Neural cell (in vitro differentiated cells): Measurements from ENCODE around the gene YIPF5. TPM values are rescaled to one million over a fixed set of nuclear protein-coding genes. Genes with fewer than 3 reads are reported as not detected.

Experiments
- H2AFZ ChIP-seq: fragments of 200-600, 300-800 bp; sonication (generic), shearing (Covaris generic); 2 replicates; pipeline ENCODE4 v1.6.0; 2014; ENCODE audit warnings: low read depth, mild to moderate bottlenecking, antibody characterized with exemption, low read length, moderate library complexity
- H3F3A ChIP-seq: fragments of 200-600 bp; shearing (Covaris generic); 2 replicates; pipeline ENCODE4 v1.6.1; 2016; ENCODE audit warnings: mild to moderate bottlenecking, moderate library complexity, mixed read lengths, antibody characterized with exemption, low read length; ENCODE audit not compliant: insufficient read depth, poor library complexity, severe bottlenecking
- H3K27ac ChIP-seq: fragments of 200-600, 300-800 bp; sonication (generic), shearing (Covaris generic); 2 replicates; pipeline ENCODE4 v1.5.1; 2014; ENCODE audit warnings: mild to moderate bottlenecking, low read length, moderate library complexity
- H3K27me3 ChIP-seq: fragments of 300-800, 200-600 bp; sonication (generic), shearing (Covaris generic); 2 replicates; pipeline ENCODE4 v1.6.0; 2014; ENCODE audit warnings: mild to moderate bottlenecking, low read depth, low read length, moderate library complexity; ENCODE audit not compliant: insufficient read depth
- H3K36me3 ChIP-seq: fragments of 300-800, 200-600 bp; sonication (generic), shearing (Covaris generic); 2 replicates; pipeline ENCODE4 v1.5.1; 2014; ENCODE audit warnings: mild to moderate bottlenecking, antibody characterized with exemption, low read length, moderate library complexity; ENCODE audit not compliant: insufficient read depth
- H3K4me2 ChIP-seq: fragments of 300-800, 200-600 bp; sonication (generic), shearing (Covaris generic); 2 replicates; pipeline ENCODE4 v1.6.0; 2014; ENCODE audit warnings: mild to moderate bottlenecking, low read length
- H3K4me3 ChIP-seq: fragments of 300-800, 200-600 bp; sonication (generic), shearing (Covaris generic); 2 replicates; pipeline ENCODE4 v1.5.1; 2014; ENCODE audit warnings: mild to moderate bottlenecking, low read length, moderate library complexity
- H3K79me2 ChIP-seq: fragments of 200-600 bp; shearing (Covaris generic); replicated peaks from 2 replicates; pipeline ENCODE4 v1.6.0; 2014; ENCODE audit warnings: mild to moderate bottlenecking, low read length, moderate library complexity; ENCODE audit not compliant: insufficient read depth
- H3K9ac ChIP-seq: fragments of 300-800, 200-600 bp; sonication (generic), shearing (Covaris generic); 2 replicates; pipeline ENCODE4 v1.6.1; 2016; ENCODE audit warnings: mild to moderate bottlenecking, low read length, mixed read lengths
- H3K9me2 ChIP-seq: fragments of 200-600 bp; shearing (Covaris generic); 2 replicates; pipeline ENCODE4 v1.6.1; 2016; ENCODE audit warnings: mild to moderate bottlenecking, low read length, mixed read lengths; ENCODE audit not compliant: insufficient read depth
- H3K9me3 ChIP-seq: fragments of 200-600, 300-800 bp; sonication (generic), shearing (Covaris generic); 2 replicates; pipeline ENCODE4 v1.6.1; 2016; ENCODE audit warnings: mild to moderate bottlenecking, mixed run types, low read length, moderate library complexity, mixed read lengths
- H4K20me1 ChIP-seq: fragments of 200-600 bp; shearing (Covaris generic); 2 replicates; pipeline ENCODE4 v1.6.1; 2016; ENCODE audit warnings: mild to moderate bottlenecking, mixed run types; ENCODE audit not compliant: insufficient read depth
- EP300 ChIP-seq: fragments of 450-650 bp; conservative IDR thresholded peaks from 2 replicates; pipeline ENCODE4 v1.6.1; 2014; ENCODE audit warnings: antibody characterized with exemption, mild to moderate bottlenecking, moderate library complexity; ENCODE audit not compliant: poor library complexity, severe bottlenecking
- EZH2 ChIP-seq: fragments of 200-600, 300-800 bp; shearing (Covaris generic), sonication (generic); IDR thresholded peaks from 2 replicates; pipeline ENCODE4 v1.6.1; 2014; ENCODE audit warnings: antibody characterized with exemption, low read length, borderline replicate concordance, mild to moderate bottlenecking; ENCODE audit not compliant: insufficient read depth, poor library complexity, severe bottlenecking
- MXI1 ChIP-seq: fragments of 450-650 bp; conservative IDR thresholded peaks from 2 replicates; pipeline ENCODE4 v1.6.1; 2014; ENCODE audit warnings: antibody characterized with exemption, mild to moderate bottlenecking; ENCODE audit not compliant: poor library complexity, severe bottlenecking
- POLR2AphosphoS5 ChIP-seq: IDR thresholded peaks from 2 replicates; pipeline ENCODE4 v1.6.1; 2012
- RAD21 ChIP-seq: fragments of 450-650 bp; conservative IDR thresholded peaks from 2 replicates; pipeline ENCODE4 v1.6.1; 2014; ENCODE audit warnings: antibody characterized with exemption, mild to moderate bottlenecking, moderate library complexity
- REST ChIP-seq: IDR thresholded peaks from 2 replicates; pipeline ENCODE4 v1.6.1; 2012; ENCODE audit warnings: borderline replicate concordance
- SMC3 ChIP-seq: fragments of 450-650 bp; conservative IDR thresholded peaks from 2 replicates; pipeline ENCODE4 v1.6.1; 2014; ENCODE audit warnings: antibody characterized with exemption, mild to moderate bottlenecking, moderate library complexity; ENCODE audit not compliant: poor library complexity
- TAF1 ChIP-seq: IDR thresholded peaks from 2 replicates; pipeline ENCODE4 v1.6.1; 2012; ENCODE audit warnings: low read depth
- polyA plus RNA-seq: library from polyadenylated mRNA; depleted of rRNA; stranded (reverse); fragments of >200 nt; gene quantifications from 2 replicates; pipeline ENCODE4 v1.2.3, GENCODE V29; 2014
- TF ChIP-seq, protein P1 (sequence below): fragments of 450-650 bp; IDR thresholded peaks from 2 replicates; pipeline ENCODE4 v1.5.1; 2014; ENCODE audit warnings: antibody characterized with exemption, mild to moderate bottlenecking, moderate library complexity; ENCODE audit not compliant: poor library complexity, severe bottlenecking

Gene YIPF5
- polyA plus RNA-seq, 1 donor from 2014 or later, result 59.6 TPM

GRCh38 chr5:144122641-144123040 lies 47.8 kb downstream of the YIPF5 start:
- no peaks in the 10 kb centered on the region for H3K36me3 ChIP-seq
- H3K9ac ChIP-seq, result no peak overlapping the region
- no peaks in the 10 kb centered on the region for H3K9me3 ChIP-seq
- H3K79me2 ChIP-seq, result no peaks in the 10 kb centered on the region
- no peaks in the 10 kb centered on the region for H4K20me1 ChIP-seq
- no peak overlapping the region for H2AFZ ChIP-seq
- H3F3A ChIP-seq, result no peaks in the 10 kb centered on the region
- H3K27me3 ChIP-seq, result no peaks in the 10 kb centered on the region
- no peaks in the 10 kb centered on the region for H3K9me2 ChIP-seq
- H3K4me2 ChIP-seq, result no peak overlapping the region
- no peak overlapping the region for H3K27ac ChIP-seq
- TF ChIP-seq, protein P1, sequence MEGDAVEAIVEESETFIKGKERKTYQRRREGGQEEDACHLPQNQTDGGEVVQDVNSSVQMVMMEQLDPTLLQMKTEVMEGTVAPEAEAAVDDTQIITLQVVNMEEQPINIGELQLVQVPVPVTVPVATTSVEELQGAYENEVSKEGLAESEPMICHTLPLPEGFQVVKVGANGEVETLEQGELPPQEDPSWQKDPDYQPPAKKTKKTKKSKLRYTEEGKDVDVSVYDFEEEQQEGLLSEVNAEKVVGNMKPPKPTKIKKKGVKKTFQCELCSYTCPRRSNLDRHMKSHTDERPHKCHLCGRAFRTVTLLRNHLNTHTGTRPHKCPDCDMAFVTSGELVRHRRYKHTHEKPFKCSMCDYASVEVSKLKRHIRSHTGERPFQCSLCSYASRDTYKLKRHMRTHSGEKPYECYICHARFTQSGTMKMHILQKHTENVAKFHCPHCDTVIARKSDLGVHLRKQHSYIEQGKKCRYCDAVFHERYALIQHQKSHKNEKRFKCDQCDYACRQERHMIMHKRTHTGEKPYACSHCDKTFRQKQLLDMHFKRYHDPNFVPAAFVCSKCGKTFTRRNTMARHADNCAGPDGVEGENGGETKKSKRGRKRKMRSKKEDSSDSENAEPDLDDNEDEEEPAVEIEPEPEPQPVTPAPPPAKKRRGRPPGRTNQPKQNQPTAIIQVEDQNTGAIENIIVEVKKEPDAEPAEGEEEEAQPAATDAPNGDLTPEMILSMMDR, result no peak
- no peak for TF ChIP-seq TAF1
- TF ChIP-seq POLR2AphosphoS5, result no peak
- no peak for TF ChIP-seq RAD21
- TF ChIP-seq EP300, result no peak
- no peak for TF ChIP-seq SMC3
- no peak for TF ChIP-seq MXI1
- no peak for TF ChIP-seq REST
- no peak for TF ChIP-seq EZH2
- no peak overlapping the region for H3K4me3 ChIP-seq

DNA sequence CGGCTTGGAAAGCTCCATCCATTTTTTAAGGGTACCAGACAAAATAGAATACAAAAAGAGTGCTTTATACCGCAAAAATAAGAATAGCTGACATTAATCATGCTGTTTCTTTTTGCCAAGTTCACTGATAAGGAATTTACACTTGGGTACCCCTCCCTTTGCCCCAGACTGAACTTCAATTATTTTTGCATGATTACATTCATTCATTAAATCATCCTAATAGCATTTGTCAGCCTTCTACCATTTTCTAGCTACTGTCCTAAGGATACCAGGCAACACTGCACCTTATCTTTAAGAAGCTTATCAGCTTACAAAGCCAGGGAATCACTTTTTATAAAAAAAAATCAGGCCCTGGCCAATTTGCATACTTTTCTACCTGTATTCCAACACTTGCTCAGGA lies 48.4 kb downstream of the YIPF5 start:
- Histone ChIP-seq H2AFZ (no peak overlapping the region), H3K36me3 (no peaks in the 10 kb centered on the region), H3K27ac (no peak overlapping the region), H3K9me2 (no peaks in the 10 kb centered on the region), H3K27me3 (no peaks in the 10 kb centered on the region), H4K20me1 (no peaks in the 10 kb centered on the region), H3K4me3 (no peak overlapping the region), H3K9me3 (no peaks in the 10 kb centered on the region), H3K4me2 (no peak overlapping the region), H3K9ac (no peak overlapping the region), H3K79me2 (no peaks in the 10 kb centered on the region), H3F3A (no peaks in the 10 kb centered on the region)
- TF ChIP-seq MXI1 (no peak), EP300 (no peak), POLR2AphosphoS5 (no peak), SMC3 (no peak)
- TF ChIP-seq, protein P1, result no peak
